ENCODE measurements around the gene PLEKHA5. TPM values are rescaled to one million over a fixed set of nuclear protein-coding genes. Genes with fewer than 3 reads are reported as not detected.
A peak's percentile ranks its signal among the peaks of the same experiment; 100 is the strongest.

Gene PLEKHA5
- total and polyA plus RNA-seq, 4 experiments from 2014 or later: 0.43 to 15.9 (median 13.3) TPM

DNA sequence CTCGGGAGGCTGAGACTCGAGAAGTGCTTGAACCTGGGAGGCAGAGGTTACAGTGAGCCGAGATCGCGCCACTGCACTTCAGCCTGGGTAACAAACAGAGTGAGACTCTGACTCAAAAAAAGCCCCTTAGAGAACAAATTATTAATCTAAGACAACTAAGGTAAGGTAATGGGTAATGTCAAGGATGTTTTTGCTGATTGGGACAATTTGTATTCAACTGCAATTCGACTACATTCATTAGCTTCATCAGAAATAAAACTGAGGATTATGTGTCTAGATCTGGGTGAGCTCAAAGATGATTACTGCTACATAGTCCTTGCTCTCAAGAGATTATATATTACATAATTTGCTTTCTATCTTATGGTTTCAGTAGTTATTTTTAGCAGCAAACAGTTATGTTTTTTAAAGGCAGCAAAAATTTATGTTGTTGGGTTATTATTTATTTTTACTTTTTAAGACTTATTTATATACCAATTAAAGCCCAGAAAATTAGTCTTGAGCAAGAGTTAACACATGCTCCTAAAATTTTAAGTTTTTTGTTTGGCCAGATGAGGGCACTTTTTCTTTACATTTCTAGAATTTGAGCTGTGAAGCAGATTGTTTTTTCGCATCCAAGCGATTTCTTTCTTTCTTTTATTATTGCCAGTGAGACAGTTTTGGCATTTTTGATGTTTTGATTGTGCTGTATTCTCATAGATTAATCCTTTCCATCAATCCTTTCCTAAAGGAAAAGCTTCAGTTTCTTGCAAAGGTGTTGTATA, 52.3 kb downstream of the PLEKHA5 start:
- no peaks in the 10 kb centered on the region for H3K4me1 ChIP-seq (ENCODE audit: insufficient read depth, low read length)
- H3K9me3 ChIP-seq (ENCODE audit: control insufficient read depth in 1 of 2, low read length in 2 of 2): no peaks in the 10 kb centered on the region
- H3K27me3 Mint-ChIP-seq: no peaks in the 10 kb centered on the region
- no peaks in the 10 kb centered on the region for H3K27me3 ChIP-seq (ENCODE audit: insufficient read depth, low read length)
- ChIA-PET CTCF (ENCODE audit: partially characterized antibody) (interaction anchor here (0.5 to 1.4 kb wide), 3 partner anchors 9 to 1019 kb away, joined by 3 to 4 read pairs (median 3); no protein-coding TSS in a partner anchor), POLR2A (ENCODE audit: partially characterized antibody) (no interaction called here)
- H3K4me3 Mint-ChIP-seq: no peak overlapping the region
- no peak overlapping the region for H3K27ac ChIP-seq (ENCODE audit: low read depth, low read length)
- H3K4me3 ChIP-seq (ENCODE audit: low read length in 2 of 2): no peak overlapping the region
- no peak for DNase-seq
- H3K4me1 Mint-ChIP-seq: no peaks in the 10 kb centered on the region
- no peaks in the 10 kb centered on the region for H3K36me3 Mint-ChIP-seq
- no peaks in the 10 kb centered on the region for H3K9me3 Mint-ChIP-seq
- no peak overlapping the region for H3K27ac Mint-ChIP-seq
- H3K36me3 ChIP-seq (ENCODE audit: insufficient read depth, low read length): no peaks in the 10 kb centered on the region
- intact Hi-C loops (cut with micrococcal nuclease): loop anchor here (1.0 kb wide), 1 partner anchor 106 kb away; no protein-coding TSS in a partner anchor

DNA sequence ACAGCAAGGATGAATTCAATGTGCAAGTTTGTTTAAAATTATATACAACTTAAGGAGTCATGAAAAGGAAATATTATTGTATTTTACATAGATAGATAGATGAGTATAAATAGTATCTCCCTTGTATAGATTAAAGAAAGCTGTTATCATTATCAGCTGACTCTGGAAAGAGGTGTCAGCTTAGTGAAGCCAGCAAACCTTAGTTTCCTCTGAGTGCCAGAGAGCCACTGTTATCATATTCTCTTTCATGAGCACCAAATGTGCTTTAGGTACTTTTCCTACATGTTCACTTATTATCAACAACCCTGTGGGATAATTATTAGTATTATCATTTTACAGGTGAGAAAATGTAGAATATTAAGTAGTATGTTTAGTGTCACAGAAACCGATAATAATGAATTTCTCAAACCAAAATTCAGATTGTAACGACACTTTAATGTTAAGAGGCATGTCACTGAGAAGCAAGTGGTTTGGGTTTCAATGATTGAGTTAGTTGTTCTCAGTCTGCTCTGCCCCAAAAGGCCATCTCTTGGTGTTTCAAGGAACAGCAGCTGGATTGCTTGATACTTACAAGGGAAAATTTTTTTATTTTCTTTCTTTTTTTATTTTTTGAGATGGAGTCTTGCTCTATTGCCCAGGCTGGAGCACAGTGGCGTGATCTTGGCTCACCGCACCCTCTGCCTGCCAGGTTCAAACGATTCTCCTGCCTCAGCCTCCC, 53.7 kb downstream of the PLEKHA5 start:
- Mint-ChIP-seq H3K4me3 (no peak overlapping the region), H3K36me3 (no peaks in the 10 kb centered on the region), H3K27ac (no peak overlapping the region), H3K27me3 (no peaks in the 10 kb centered on the region), H3K4me1 (no peaks in the 10 kb centered on the region), H3K9me3 (no peaks in the 10 kb centered on the region)
- H3K27me3 ChIP-seq (ENCODE audit: insufficient read depth, low read length): no peaks in the 10 kb centered on the region
- ChIA-PET POLR2A (ENCODE audit: partially characterized antibody) (no interaction called here), CTCF (ENCODE audit: partially characterized antibody) (interaction anchor here (0.8 to 1.1 kb wide), 2 partner anchors 10 to 90 kb away, joined by 3 read pairs; no protein-coding TSS in a partner anchor)
- no peak overlapping the region for H3K4me3 ChIP-seq (ENCODE audit: low read length in 2 of 2)
- intact Hi-C loops (cut with micrococcal nuclease): no loop called here
- no peaks in the 10 kb centered on the region for H3K9me3 ChIP-seq (ENCODE audit: control insufficient read depth in 1 of 2, low read length in 2 of 2)
- H3K36me3 ChIP-seq (ENCODE audit: insufficient read depth, low read length): no peaks in the 10 kb centered on the region
- H3K27ac ChIP-seq (ENCODE audit: low read depth, low read length): no peak overlapping the region
- DNase-seq: no peak
- no peaks in the 10 kb centered on the region for H3K4me1 ChIP-seq (ENCODE audit: insufficient read depth, low read length)

DNA sequence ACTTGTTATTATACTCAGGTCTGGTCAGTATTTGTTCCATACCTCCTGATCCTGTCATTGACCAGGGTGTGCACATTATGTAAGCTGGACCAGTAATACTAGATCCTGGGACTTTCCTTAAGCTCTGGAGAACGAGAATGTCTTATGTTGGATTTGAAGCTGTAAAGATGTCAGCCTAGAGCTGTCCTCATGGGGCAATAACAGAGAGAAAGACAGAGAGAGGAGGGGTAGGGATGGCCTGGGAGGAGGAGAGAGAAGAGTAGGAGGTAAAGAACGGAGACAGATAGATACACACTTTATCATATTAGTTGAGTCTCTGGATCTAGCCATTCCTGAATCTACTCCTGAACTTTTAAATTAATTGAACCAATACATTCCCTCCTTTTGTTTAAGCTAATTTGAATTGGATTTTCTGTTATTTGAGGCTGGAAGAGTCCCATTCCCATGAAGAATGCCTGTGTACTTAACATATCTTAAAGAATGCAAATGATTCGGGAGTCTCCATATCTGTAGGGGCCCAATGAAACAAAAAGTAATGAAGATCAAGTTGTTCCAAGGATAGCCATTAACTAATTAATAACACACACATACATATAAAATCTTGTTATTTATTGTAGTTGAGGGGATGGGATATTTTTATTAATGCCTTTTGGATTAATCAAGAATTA, 55.9 kb downstream of the PLEKHA5 start:
- no peaks in the 10 kb centered on the region for H3K9me3 Mint-ChIP-seq
- Histone ChIP-seq H3K4me3 (ENCODE audit: low read length in 2 of 2) (no peak overlapping the region), H3K4me1 (ENCODE audit: insufficient read depth, low read length) (no peaks in the 10 kb centered on the region), H3K36me3 (ENCODE audit: insufficient read depth, low read length) (no peaks in the 10 kb centered on the region), H3K9me3 (ENCODE audit: control insufficient read depth in 1 of 2, low read length in 2 of 2) (no peaks in the 10 kb centered on the region), H3K27ac (ENCODE audit: low read depth, low read length) (no peak overlapping the region), H3K27me3 (ENCODE audit: insufficient read depth, low read length) (no peaks in the 10 kb centered on the region)
- intact Hi-C loops (cut with micrococcal nuclease): loop anchor here (5.0 kb wide), 1 partner anchor 1043 kb away; no protein-coding TSS in a partner anchor
- H3K36me3 Mint-ChIP-seq: no peaks in the 10 kb centered on the region
- no peak for DNase-seq
- no peaks in the 10 kb centered on the region for H3K27me3 Mint-ChIP-seq
- H3K4me1 Mint-ChIP-seq: no peaks in the 10 kb centered on the region
- ChIA-PET POLR2A (ENCODE audit: partially characterized antibody) (no interaction called here), CTCF (ENCODE audit: partially characterized antibody) (interaction anchor here (1.1 to 3.2 kb wide), 10 partner anchors 10 to 1026 kb away, joined by 3 to 29 read pairs (median 7); no protein-coding TSS in a partner anchor)
- H3K4me3 Mint-ChIP-seq: no peak overlapping the region
- no peak overlapping the region for H3K27ac Mint-ChIP-seq

DNA sequence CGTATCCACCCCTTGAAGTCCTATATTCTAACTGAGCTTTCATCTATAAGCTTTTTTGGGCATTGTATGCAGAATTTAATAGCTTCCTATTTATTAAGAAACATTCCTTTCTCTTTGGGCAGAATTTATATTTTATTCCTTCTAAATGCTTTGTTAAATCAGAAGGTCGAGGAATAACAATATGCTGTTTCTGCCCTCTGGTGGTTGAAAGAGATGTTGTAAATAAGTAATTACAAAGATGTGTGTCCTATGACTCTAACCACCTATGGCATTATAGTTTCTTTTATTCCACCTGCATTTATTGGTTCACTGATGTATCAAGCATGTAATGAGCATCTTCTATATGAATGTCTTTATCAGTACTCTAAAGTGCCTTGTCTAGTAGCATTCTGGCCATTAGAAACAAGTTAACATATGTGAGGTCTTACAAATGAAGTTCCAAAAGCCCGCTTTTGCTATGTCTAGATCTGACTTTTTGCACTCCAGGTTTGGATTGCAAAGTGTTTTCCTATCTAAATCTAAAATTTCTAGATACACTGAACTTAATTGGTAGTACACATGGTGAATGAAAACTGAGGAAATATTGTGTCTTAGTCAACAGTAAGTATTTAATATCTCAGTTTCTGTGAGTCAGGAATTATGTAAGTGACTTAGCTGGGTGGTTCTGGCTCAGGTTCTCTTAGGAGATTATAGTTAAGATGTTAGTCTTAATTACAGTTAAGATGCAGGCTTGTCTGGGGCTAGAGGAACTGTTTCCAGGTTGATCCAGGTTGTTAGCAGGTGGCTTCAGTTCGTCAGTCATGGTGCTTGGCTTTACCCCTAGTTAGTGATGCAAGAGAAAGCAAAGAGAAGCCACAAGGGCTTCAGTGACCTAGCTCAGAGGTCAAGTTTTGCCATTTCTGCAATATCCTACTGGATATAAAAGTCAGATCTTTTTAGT, 57.5 kb downstream of the PLEKHA5 start:
- no peaks in the 10 kb centered on the region for H3K36me3 Mint-ChIP-seq
- H3K27ac ChIP-seq (ENCODE audit: low read depth, low read length): no peak overlapping the region
- H3K4me1 ChIP-seq (ENCODE audit: insufficient read depth, low read length): no peaks in the 10 kb centered on the region
- H3K27me3 ChIP-seq (ENCODE audit: insufficient read depth, low read length): no peaks in the 10 kb centered on the region
- no peaks in the 10 kb centered on the region for H3K9me3 Mint-ChIP-seq
- no peaks in the 10 kb centered on the region for H3K27me3 Mint-ChIP-seq
- DNase-seq: peak in 4 of 5 donors; percentile 8 to 26 (median 22)
- no peak overlapping the region for H3K4me3 Mint-ChIP-seq
- no peaks in the 10 kb centered on the region for H3K36me3 ChIP-seq (ENCODE audit: insufficient read depth, low read length)
- no peak overlapping the region for H3K4me3 ChIP-seq (ENCODE audit: low read length in 2 of 2)
- POLR2A ChIA-PET (ENCODE audit: partially characterized antibody): no interaction called here
- CTCF ChIA-PET (ENCODE audit: partially characterized antibody): interaction anchor here (0.7 to 3.2 kb wide), 18 partner anchors 11 to 1028 kb away, joined by 3 to 29 read pairs (median 4); no protein-coding TSS in a partner anchor
- H3K27ac Mint-ChIP-seq: peak overlapping the region in 1 of 7 donors; percentile 57
- H3K4me1 Mint-ChIP-seq: no peaks in the 10 kb centered on the region
- intact Hi-C loops (cut with micrococcal nuclease): loop anchor here (2.0 to 5.0 kb wide), 3 partner anchors 56 to 1045 kb away; no protein-coding TSS in a partner anchor
- no peaks in the 10 kb centered on the region for H3K9me3 ChIP-seq (ENCODE audit: control insufficient read depth in 1 of 2, low read length in 2 of 2)

DNA sequence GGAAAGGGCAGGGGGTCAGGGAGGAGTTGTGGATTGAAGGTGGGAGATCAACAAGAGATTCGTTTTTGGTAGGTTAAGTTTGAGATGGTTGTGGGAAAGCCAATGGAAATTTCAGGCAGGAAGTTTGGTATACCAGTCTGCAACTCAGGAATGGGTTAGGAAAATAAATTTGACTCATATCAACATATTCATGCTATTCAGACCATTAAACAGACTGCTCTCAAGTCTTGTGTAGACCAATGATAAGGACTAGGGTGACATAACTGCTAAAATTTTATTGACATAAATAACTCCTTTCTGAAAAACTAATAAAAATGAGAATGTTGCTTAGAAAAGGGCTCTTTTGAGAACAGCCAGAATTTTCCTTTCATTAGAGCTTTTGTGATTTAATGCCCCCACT, 60.0 kb downstream of the PLEKHA5 start:
- Mint-ChIP-seq H3K27ac (peak overlapping the region in 1 of 7 donors; percentile 22), H3K36me3 (no peaks in the 10 kb centered on the region)
- CTCF ChIA-PET (ENCODE audit: partially characterized antibody): interaction anchor here (0.6 to 3.0 kb wide), 5 partner anchors 10 to 99 kb away, joined by 3 to 8 read pairs (median 4); no protein-coding TSS in a partner anchor

DNA sequence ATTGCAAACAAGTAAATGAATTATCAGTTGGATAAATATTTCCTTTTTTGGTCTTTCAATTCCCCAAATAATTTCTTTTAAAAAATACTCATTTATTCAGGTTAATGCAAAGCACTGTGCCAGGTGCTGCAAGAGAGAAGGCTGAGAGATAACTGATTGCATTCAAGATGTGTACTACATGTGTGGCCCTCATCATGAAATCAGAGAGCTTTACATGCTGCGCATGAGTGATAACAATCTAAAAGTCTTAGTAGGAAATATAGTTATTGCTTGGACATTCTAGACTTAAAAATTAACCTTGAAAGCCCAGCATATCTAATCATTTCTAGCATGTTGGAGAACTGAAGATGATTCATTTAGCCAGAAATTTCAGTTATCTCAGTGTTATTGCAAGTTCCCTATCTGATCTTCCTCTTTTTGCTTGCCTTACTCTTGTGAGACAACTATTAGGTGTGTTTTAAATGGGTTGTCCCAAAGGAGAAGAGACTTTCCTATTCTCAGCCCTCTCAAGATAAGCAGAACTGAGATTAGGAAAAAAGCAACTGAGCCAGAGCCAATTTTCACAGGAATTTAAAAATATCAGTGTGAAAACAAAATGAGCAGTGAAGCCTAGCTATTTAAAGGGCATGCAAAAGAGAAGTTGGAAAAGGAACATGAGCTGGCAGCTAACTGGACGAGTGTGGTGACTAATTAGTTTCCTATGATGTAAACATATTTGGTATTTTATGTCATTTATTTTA, 60.9 kb downstream of the PLEKHA5 start:
- H3K9me3 ChIP-seq (ENCODE audit: control insufficient read depth in 1 of 2, low read length in 2 of 2): no peaks in the 10 kb centered on the region
- Mint-ChIP-seq H3K27me3 (no peaks in the 10 kb centered on the region), H3K36me3 (no peaks in the 10 kb centered on the region), H3K9me3 (no peaks in the 10 kb centered on the region), H3K4me1 (no peaks in the 10 kb centered on the region), H3K4me3 (no peak overlapping the region), H3K27ac (no peak overlapping the region)
- H3K27ac ChIP-seq (ENCODE audit: low read depth, low read length): no peak overlapping the region
- intact Hi-C loops (cut with micrococcal nuclease): no loop called here
- no peaks in the 10 kb centered on the region for H3K27me3 ChIP-seq (ENCODE audit: insufficient read depth, low read length)
- no peaks in the 10 kb centered on the region for H3K36me3 ChIP-seq (ENCODE audit: insufficient read depth, low read length)
- no peaks in the 10 kb centered on the region for H3K4me1 ChIP-seq (ENCODE audit: insufficient read depth, low read length)
- ChIA-PET POLR2A (ENCODE audit: partially characterized antibody) (no interaction called here), CTCF (ENCODE audit: partially characterized antibody) (interaction anchor here (0.7 to 3.0 kb wide), 5 partner anchors 9 to 98 kb away, joined by 3 to 8 read pairs (median 3); no protein-coding TSS in a partner anchor)
- no peak for DNase-seq
- H3K4me3 ChIP-seq (ENCODE audit: low read length in 2 of 2): no peak overlapping the region

More for the DNA sequence above, 60.0 kb downstream of the PLEKHA5 start:
- no peak for DNase-seq
- Mint-ChIP-seq H3K9me3 (no peaks in the 10 kb centered on the region), H3K4me3 (no peak overlapping the region), H3K27me3 (no peaks in the 10 kb centered on the region), H3K4me1 (no peaks in the 10 kb centered on the region)
- Histone ChIP-seq H3K4me3 (ENCODE audit: low read length in 2 of 2) (no peak overlapping the region), H3K27ac (ENCODE audit: low read depth, low read length) (no peak overlapping the region), H3K27me3 (ENCODE audit: insufficient read depth, low read length) (no peaks in the 10 kb centered on the region), H3K9me3 (ENCODE audit: control insufficient read depth in 1 of 2, low read length in 2 of 2) (no peaks in the 10 kb centered on the region), H3K4me1 (ENCODE audit: insufficient read depth, low read length) (no peaks in the 10 kb centered on the region), H3K36me3 (ENCODE audit: insufficient read depth, low read length) (no peaks in the 10 kb centered on the region)
- POLR2A ChIA-PET (ENCODE audit: partially characterized antibody): no interaction called here
- intact Hi-C loops (cut with micrococcal nuclease): loop anchor here (5.0 kb wide), 1 partner anchor 1047 kb away; no protein-coding TSS in a partner anchor

Data from CD4-positive, alpha-beta memory T cell (primary cell).